Measurements from ENCODE around the gene SCGB1D1.
"Not testable (repeated sequence)": the region's sequence is repeated elsewhere in the genome, so short reads cannot be mapped to it uniquely, and the experiment has no call there.

The SCGB1D1 gene

DNA sequence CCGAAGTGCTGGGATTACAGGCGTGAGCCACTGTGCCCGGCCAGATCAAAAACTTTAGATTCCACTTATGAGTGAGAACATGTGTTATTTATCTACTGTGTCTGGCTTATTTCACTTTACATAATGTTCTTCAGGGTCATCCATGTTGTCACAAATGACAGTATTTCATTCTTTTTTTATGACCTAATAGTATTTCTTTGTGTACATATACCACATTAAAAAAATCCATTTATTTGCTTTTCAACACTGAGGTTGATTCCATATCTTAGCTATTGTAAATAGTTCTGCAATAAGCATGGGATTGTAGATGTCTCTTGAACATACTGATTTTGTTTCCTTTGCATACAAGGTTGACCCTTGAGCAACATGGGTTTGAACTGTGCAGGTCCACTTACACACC lies 13.2 kb upstream of the SCGB1D1 start:
- no peak overlapping the region for H3K9ac ChIP-seq (ENCODE audit: low read length)
- H3K27me3 ChIP-seq (ENCODE audit: control insufficient read depth, insufficient read depth, low read length), result no peaks in the 10 kb centered on the region
- no peaks in the 10 kb centered on the region for H3K4me1 ChIP-seq (ENCODE audit: control insufficient read depth, insufficient read depth, low read length)
- no peak overlapping the region for H3K27ac ChIP-seq (ENCODE audit: low read depth, low read length)
- no peak overlapping the region for H3K4me3 ChIP-seq (ENCODE audit: low read length)
- H3K36me3 ChIP-seq (ENCODE audit: control insufficient read depth, insufficient read depth, low read length), result no peaks in the 10 kb centered on the region

DNA sequence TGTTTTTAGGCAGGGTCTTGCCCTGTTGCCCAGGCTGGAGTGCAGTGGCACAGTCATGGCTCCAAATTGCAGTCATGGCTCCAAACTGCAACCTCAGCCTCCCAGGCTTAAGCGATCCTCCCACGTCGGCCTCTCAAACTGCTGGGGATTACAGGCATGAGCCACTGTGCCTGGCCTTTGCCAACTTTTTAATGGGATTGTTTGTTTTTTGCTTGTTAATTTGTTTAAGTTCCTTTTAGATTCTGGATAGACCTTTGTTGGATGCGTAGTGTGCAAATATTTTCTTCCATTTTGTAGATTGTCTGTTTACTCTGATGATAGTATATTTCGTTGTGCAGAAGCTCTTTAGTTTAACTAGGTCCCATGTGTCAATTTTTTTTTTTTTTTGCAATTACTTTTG lies 10.0 kb upstream of the SCGB1D1 start:
- H3K36me3 ChIP-seq (ENCODE audit: control insufficient read depth, insufficient read depth, low read length), result no peaks in the 10 kb centered on the region
- H3K4me3 ChIP-seq (ENCODE audit: low read length), result no peak overlapping the region
- H3K27ac ChIP-seq (ENCODE audit: low read depth, low read length), result no peak overlapping the region
- H3K9ac ChIP-seq (ENCODE audit: low read length), result no peak overlapping the region
- H3K27me3 ChIP-seq (ENCODE audit: control insufficient read depth, insufficient read depth, low read length), result no peaks in the 10 kb centered on the region
- no peaks in the 10 kb centered on the region for H3K4me1 ChIP-seq (ENCODE audit: control insufficient read depth, insufficient read depth, low read length)

DNA sequence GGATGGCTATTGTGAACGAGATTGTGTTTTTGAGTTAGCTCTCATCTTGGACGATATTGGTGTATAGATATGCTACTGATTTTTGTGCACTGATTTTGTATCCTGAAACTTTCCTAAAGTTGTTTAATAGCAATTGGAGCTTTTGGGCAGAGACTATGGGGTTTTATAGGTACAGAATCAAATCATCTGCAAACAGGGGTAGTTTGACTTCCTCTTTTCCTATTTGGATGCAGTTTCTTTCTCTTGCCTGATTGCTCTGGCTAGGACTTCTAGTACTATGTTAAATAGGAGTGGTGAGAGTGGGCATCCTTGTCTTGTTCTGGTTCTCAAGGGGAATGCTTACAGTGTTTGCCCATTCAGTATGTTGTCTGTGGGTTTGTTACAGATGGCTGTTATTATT lies 8.9 kb upstream of the SCGB1D1 start:
- H3K27ac ChIP-seq (ENCODE audit: low read depth, low read length), result no peak overlapping the region
- no peaks in the 10 kb centered on the region for H3K27me3 ChIP-seq (ENCODE audit: control insufficient read depth, insufficient read depth, low read length)
- no peak overlapping the region for H3K9ac ChIP-seq (ENCODE audit: low read length)
- H3K4me1 ChIP-seq (ENCODE audit: control insufficient read depth, insufficient read depth, low read length), result no peaks in the 10 kb centered on the region
- H3K36me3 ChIP-seq (ENCODE audit: control insufficient read depth, insufficient read depth, low read length), result no peaks in the 10 kb centered on the region
- no peak overlapping the region for H3K4me3 ChIP-seq (ENCODE audit: low read length)

DNA sequence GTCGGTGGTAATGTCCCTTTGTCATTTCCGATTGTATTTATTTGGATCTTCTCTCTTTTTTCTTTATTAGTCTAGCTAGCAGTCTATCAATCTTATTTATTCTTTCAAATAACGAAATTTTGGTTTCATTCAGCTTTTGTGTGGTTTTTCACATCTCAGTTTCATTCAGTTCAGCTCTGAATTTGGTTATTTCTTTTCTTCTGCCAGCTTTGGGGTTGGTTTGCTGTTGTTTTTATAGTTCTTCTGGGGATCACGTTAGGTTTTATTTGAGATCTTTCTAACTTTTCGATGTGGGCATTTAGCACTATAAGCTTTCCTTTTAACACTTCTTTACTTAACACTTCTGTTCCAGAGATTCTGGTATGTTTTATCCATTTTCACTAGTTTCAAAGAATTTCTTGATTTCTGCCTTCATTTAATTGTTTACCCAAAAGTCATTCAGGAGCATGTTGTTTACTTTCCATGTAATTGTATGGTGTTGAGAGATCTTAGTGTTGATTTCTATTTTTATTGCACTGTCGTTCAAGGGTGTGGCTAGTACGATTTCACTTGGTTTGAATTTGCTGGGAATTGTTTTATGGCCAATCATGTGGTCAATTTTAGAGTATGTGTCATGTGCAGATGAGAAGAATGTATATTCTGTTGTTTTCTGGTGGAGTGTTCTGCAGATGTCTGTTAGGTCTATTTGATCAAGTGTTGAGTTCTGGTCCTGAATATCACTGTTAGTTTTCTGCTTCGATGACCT lies 7.7 kb upstream of the SCGB1D1 start:
- H3K27me3 ChIP-seq (ENCODE audit: control insufficient read depth, insufficient read depth, low read length), result no peaks in the 10 kb centered on the region
- no peak overlapping the region for H3K9ac ChIP-seq (ENCODE audit: low read length)
- H3K27ac ChIP-seq (ENCODE audit: low read depth, low read length), result no peak overlapping the region
- H3K4me3 ChIP-seq (ENCODE audit: low read length), result no peak overlapping the region
- no peaks in the 10 kb centered on the region for H3K4me1 ChIP-seq (ENCODE audit: control insufficient read depth, insufficient read depth, low read length)
- no peaks in the 10 kb centered on the region for H3K36me3 ChIP-seq (ENCODE audit: control insufficient read depth, insufficient read depth, low read length)

DNA sequence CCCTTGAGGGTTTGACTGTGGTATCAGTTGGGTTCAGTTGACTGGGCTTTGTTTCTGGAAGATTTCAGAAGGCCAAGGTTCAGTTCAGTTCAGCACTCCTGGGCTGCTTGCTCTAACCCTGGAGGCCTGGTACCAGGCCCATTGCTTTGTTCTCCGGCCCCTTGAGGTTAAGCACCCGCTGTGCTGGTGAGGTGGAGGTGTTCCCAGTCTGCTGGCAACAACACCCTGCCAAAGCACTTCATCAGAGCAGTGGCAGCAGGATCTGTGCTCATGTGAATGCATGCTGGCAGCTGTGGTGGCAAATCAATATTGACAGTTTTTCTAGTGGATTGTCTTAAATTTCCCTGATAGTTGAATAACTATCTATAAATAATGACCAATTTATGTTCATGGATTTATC lies 3.8 kb upstream of the SCGB1D1 start:
- Histone ChIP-seq H3K4me1 (ENCODE audit: control insufficient read depth, insufficient read depth, low read length) (no peaks in the 10 kb centered on the region), H3K9ac (ENCODE audit: low read length) (no peak overlapping the region), H3K27ac (ENCODE audit: low read depth, low read length) (no peak overlapping the region), H3K36me3 (ENCODE audit: control insufficient read depth, insufficient read depth, low read length) (no peaks in the 10 kb centered on the region), H3K27me3 (ENCODE audit: control insufficient read depth, insufficient read depth, low read length) (peaks cover 2% of the 10 kb centered on the region), H3K4me3 (ENCODE audit: low read length) (no peak overlapping the region)

DNA sequence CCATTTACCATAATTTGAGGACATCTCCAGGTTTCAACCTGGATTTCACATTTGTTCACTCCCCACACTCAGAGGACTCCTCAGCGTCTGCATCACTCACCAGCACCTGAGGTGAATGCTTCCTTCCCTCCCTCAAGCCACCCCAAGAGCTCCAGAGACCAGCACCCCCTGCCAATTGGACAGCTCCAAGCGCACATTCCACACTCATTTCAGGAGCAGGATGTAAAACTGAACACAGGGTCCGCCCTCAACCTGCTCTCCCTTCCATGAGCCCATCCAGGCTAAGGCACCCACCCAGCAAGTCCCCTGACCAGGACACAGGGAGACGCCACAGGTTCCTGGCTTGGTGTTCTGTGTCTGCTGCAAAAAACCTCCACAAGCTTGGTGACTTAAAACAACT lies 3.9 kb downstream of the SCGB1D1 start:
- no peaks in the 10 kb centered on the region for H3K36me3 ChIP-seq (ENCODE audit: control insufficient read depth, insufficient read depth, low read length)
- H3K27ac ChIP-seq (ENCODE audit: low read depth, low read length), result no peak overlapping the region
- H3K27me3 ChIP-seq (ENCODE audit: control insufficient read depth, insufficient read depth, low read length), result peaks cover 9% of the 10 kb centered on the region
- no peaks in the 10 kb centered on the region for H3K4me1 ChIP-seq (ENCODE audit: control insufficient read depth, insufficient read depth, low read length)
- no peak overlapping the region for H3K4me3 ChIP-seq (ENCODE audit: low read length)
- H3K9ac ChIP-seq (ENCODE audit: low read length), result no peak overlapping the region

DNA sequence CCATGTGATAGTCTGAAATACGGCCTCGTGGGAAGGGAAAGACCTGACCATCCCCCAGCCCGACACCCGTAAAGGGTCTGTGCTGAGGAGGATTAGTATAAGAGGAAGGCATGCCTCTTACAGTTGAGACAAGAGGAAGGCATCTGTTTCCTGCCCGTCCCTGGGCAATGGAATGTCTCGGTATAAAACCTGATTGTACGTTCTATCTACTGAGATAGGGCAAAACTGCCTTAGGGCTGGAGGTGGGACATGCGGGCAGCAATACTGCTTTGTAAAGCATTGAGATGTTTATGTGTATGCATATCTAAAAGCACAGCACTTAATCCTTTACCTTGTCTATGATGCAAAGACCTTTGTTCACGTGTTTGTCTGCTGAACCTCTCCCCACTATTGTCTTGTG lies 5.0 kb downstream of the SCGB1D1 start:
- H3K9ac ChIP-seq (ENCODE audit: low read length); H3K4me1 ChIP-seq (ENCODE audit: control insufficient read depth, insufficient read depth, low read length); H3K27ac ChIP-seq (ENCODE audit: low read depth, low read length); H3K27me3 ChIP-seq (ENCODE audit: control insufficient read depth, insufficient read depth, low read length); H3K36me3 ChIP-seq (ENCODE audit: control insufficient read depth, insufficient read depth, low read length); H3K4me3 ChIP-seq (ENCODE audit: low read length): not testable (repeated sequence)

DNA sequence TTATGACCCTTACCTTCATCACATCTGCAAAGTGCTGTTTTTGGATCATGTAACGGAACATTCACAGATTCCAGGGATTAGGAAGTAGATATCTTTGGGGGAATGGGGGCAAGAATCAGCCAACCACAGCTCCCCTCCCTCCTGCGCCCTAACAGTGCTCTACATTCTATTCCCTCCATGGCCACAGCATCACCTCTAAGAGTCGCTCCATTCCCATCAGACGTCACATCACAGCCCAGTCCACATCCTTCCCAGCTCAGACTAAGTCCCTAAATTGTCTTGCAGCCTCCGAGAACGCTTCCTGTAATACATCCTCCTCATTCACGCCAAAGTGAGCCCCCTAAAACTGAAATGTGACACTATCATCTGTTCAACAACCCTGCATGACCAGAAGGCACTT lies 5.9 kb downstream of the SCGB1D1 start:
- no peaks in the 10 kb centered on the region for H3K36me3 ChIP-seq (ENCODE audit: control insufficient read depth, insufficient read depth, low read length)
- H3K27me3 ChIP-seq (ENCODE audit: control insufficient read depth, insufficient read depth, low read length), result peaks cover 10% of the 10 kb centered on the region
- H3K27ac ChIP-seq (ENCODE audit: low read depth, low read length), result no peak overlapping the region
- H3K4me1 ChIP-seq (ENCODE audit: control insufficient read depth, insufficient read depth, low read length), result no peaks in the 10 kb centered on the region
- H3K9ac ChIP-seq (ENCODE audit: low read length), result no peak overlapping the region
- no peak overlapping the region for H3K4me3 ChIP-seq (ENCODE audit: low read length)

DNA sequence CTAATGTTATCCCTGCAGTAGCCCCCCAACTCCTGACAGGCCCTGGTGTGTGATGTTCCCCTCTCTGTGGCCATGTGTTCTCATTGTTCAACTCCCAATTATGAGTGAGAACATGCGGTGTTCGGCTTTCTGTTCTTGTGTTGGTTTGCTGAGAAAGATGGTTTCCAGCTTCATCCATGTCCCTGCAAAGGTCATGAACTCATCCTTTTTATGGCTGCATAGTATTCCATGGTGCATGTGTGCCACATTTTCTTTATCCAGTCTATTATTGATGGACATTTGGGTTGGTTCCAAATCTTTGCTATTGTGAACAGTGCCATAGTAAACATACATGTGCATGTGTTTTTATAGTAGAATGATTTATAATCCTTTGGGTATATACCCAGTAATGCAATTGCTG lies 7.4 kb downstream of the SCGB1D1 start:
- not testable (repeated sequence) for H3K4me1 ChIP-seq (ENCODE audit: control insufficient read depth, insufficient read depth, low read length); H3K9ac ChIP-seq (ENCODE audit: low read length); H3K27ac ChIP-seq (ENCODE audit: low read depth, low read length); H3K36me3 ChIP-seq (ENCODE audit: control insufficient read depth, insufficient read depth, low read length); H3K4me3 ChIP-seq (ENCODE audit: low read length); H3K27me3 ChIP-seq (ENCODE audit: control insufficient read depth, insufficient read depth, low read length)

DNA sequence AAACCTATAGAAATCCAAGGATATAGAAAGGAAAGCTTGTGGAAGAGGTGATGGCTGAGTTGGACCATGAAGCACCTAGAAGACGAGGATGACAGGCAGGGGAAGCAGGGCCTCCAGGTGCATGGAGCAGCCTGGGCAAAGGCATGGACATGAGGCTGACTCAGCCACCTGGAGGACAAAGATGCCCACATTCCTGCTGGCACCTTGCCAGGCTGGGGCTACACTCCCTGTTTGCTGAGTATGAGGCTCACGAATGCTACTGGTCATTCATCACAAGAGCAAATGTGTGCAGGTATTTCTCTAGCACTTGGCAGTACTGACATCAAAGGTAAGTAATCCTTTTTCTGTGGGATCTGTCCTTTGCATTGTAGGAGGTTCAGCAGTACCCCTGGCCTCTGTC lies 11.4 kb downstream of the SCGB1D1 start:
- peaks cover 6% of the 10 kb centered on the region for H3K27me3 ChIP-seq (ENCODE audit: control insufficient read depth, insufficient read depth, low read length)
- no peaks in the 10 kb centered on the region for H3K4me1 ChIP-seq (ENCODE audit: control insufficient read depth, insufficient read depth, low read length)
- no peak overlapping the region for H3K9ac ChIP-seq (ENCODE audit: low read length)
- H3K4me3 ChIP-seq (ENCODE audit: low read length), result no peak overlapping the region
- H3K27ac ChIP-seq (ENCODE audit: low read depth, low read length), result no peak overlapping the region
- no peaks in the 10 kb centered on the region for H3K36me3 ChIP-seq (ENCODE audit: control insufficient read depth, insufficient read depth, low read length)

DNA sequence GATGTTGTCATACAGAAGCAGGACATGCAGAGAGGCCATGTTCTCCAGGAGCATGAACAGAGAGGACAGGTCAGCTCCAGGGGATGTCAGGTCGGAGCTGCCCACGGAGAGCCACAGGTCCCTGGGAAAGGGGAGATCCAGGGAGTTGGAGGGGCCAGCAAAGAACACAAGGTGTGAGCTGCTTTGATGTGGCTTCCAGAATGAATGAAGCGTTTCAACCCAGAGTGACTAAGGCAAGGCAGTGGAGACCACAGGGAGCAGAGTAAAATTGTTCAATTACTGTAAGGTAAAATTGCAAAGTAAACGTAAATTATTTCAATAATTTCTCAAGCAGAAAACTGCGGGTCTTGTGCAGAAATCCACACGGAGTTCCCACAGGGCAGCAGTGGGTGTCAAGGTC lies 12.9 kb downstream of the SCGB1D1 start:
- Histone ChIP-seq H3K4me1 (ENCODE audit: control insufficient read depth, insufficient read depth, low read length) (no peaks in the 10 kb centered on the region), H3K4me3 (ENCODE audit: low read length) (no peak overlapping the region), H3K27me3 (ENCODE audit: control insufficient read depth, insufficient read depth, low read length) (peaks cover 6% of the 10 kb centered on the region), H3K36me3 (ENCODE audit: control insufficient read depth, insufficient read depth, low read length) (no peaks in the 10 kb centered on the region), H3K9ac (ENCODE audit: low read length) (no peak overlapping the region), H3K27ac (ENCODE audit: low read depth, low read length) (no peak overlapping the region)

DNA sequence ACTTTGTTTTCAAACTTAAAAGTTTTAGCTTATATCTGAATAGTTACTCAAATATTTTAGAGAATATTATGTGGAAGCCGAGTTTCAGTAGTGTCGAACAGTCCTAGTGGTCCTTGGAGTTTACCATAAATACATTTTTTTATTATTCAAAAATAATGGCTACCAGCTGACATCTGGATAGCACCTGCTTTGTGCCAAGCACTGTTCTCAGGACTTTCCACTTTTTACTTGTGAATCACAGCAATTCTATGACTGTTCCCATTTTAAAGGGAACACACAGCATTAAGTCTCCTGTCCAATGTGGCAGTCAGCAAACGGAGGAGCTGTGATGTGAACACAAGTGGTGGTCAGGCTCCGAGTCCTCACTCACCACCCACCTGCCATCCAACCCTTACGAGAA lies 14.4 kb downstream of the SCGB1D1 start:
- H3K27ac ChIP-seq (ENCODE audit: low read depth, low read length), result no peak overlapping the region
- no peaks in the 10 kb centered on the region for H3K36me3 ChIP-seq (ENCODE audit: control insufficient read depth, insufficient read depth, low read length)
- H3K4me1 ChIP-seq (ENCODE audit: control insufficient read depth, insufficient read depth, low read length), result no peaks in the 10 kb centered on the region
- no peak overlapping the region for H3K4me3 ChIP-seq (ENCODE audit: low read length)
- peaks cover 6% of the 10 kb centered on the region for H3K27me3 ChIP-seq (ENCODE audit: control insufficient read depth, insufficient read depth, low read length)
- no peak overlapping the region for H3K9ac ChIP-seq (ENCODE audit: low read length)

DNA sequence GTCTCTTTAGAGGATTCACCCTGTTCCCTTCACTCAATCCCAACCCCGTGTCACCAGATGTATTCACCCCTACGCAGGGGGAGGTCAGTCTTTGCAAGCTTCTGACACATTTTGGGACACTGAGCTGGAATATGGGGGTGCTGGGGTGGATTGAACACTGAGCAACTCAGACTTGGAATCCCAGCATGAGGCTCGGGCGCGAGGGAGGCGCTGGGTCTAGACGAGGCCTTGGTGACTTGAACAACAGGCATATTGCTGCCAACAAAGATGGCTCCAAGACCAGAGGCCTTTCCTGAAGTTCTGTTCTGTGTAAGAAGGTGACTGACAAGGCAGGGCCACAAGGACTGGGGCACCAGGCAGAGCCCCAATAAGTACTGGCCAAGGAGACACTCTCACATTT lies 15.4 kb downstream of the SCGB1D1 start:
- Histone ChIP-seq H3K27ac (ENCODE audit: low read depth, low read length) (no peak overlapping the region), H3K36me3 (ENCODE audit: control insufficient read depth, insufficient read depth, low read length) (no peaks in the 10 kb centered on the region), H3K27me3 (ENCODE audit: control insufficient read depth, insufficient read depth, low read length) (peaks cover 3% of the 10 kb centered on the region), H3K4me1 (ENCODE audit: control insufficient read depth, insufficient read depth, low read length) (no peaks in the 10 kb centered on the region), H3K4me3 (ENCODE audit: low read length) (no peak overlapping the region), H3K9ac (ENCODE audit: low read length) (no peak overlapping the region)

All from rectal smooth muscle tissue (tissue), 1 donor.